Heart left ventricle (tissue), 16 donors: ENCODE measurements around the gene MED27. TPM values are rescaled to one million over a fixed set of nuclear protein-coding genes. Genes with fewer than 3 reads are reported as not detected.
"Not testable (repeated sequence)": the region's sequence is repeated elsewhere in the genome, so short reads cannot be mapped to it uniquely, and the experiment has no call there.

ENCODE experiments used
- ATAC-seq, 4 donors: fragments of 200-7000 bp; cut with Tn5 transposase; one replicate each; pipeline ENCODE4 v1.9.1; 2020 to 2022; ENCODE audit warnings: moderate library complexity in 4 of 4, mild to moderate bottlenecking in 3 of 4, moderate number of reproducible peaks in 1 of 4
- DNase-seq, 5 donors: peaks; one replicate each; pipeline ENCODE4 v3.0.0-alpha.2; 2020
- H3K27ac ChIP-seq, 12 donors: fragments of 200-600 bp; sonication (generic) in 4 of 12; one replicate each; pipeline versions ENCODE4 v1.5.0 to v1.8.0; 2016 to 2022; ENCODE audit warnings: mild to moderate bottlenecking in 2 of 12
- H3K27me3 ChIP-seq, 9 donors: fragments of 200-600 bp; sonication (generic) in 2 of 9; one replicate each; pipeline versions ENCODE4 v1.5.1 to v1.8.0; 2016 to 2022; ENCODE audit warnings: mild to moderate bottlenecking in 3 of 9
- H3K36me3 ChIP-seq, 9 donors: fragments of 200-600 bp; sonication (generic) in 2 of 9; one replicate each; pipeline versions ENCODE4 v1.5.0 to v1.8.0; 2018 to 2022; ENCODE audit warnings: mild to moderate bottlenecking in 2 of 9
- H3K4me1 ChIP-seq, 12 donors: fragments of 200-600 bp; sonication (generic) in 4 of 12; one replicate each; pipeline versions ENCODE4 v1.5.0 to v1.8.0; 2016 to 2022; ENCODE audit warnings: mild to moderate bottlenecking in 3 of 12
- H3K4me3 ChIP-seq, 12 donors: fragments of 200-600 bp; sonication (generic) in 4 of 12; one replicate each; pipeline versions ENCODE4 v1.5.0 to v1.8.0; 2017 to 2022; ENCODE audit warnings: mild to moderate bottlenecking in 9 of 12, moderate library complexity in 4 of 12
- H3K9me3 ChIP-seq, 12 donors: fragments of 200-600 bp; sonication (generic) in 4 of 12; one replicate each; pipeline versions ENCODE4 v1.5.0 to v1.8.0; 2016 to 2022; ENCODE audit warnings: mild to moderate bottlenecking in 1 of 12
- POLR2A ChIP-seq, 2 donors: fragments of 450-650 bp; IDR thresholded peaks; one replicate each; pipeline ENCODE4 v1.6.1; 2017; ENCODE audit warnings: antibody characterized with exemption in 2 of 2, mild to moderate bottlenecking in 2 of 2, moderate library complexity in 2 of 2
- WGBS, 4 donors: extraction: QIAGEN DNeasy Blood & Tissue Kit in 2 of 4; methylation state at CpG; one replicate each; pipeline versions ENCODE4 v1.1.5 to v1.1.7; 2013 to 2018; 5-methylcytosine and 5-hydroxymethylcytosine counted together
- intact Hi-C, 10 donors: fragments of 100-400 bp; cut with DNase I; formaldehyde crosslinking; loops; one replicate each; pipeline versions ENCODE4 v1.11.1 to v1.14.2; 2022
- polyA plus RNA-seq, 2 donors: library from polyadenylated mRNA; stranded (reverse); fragments of 200-250 nt; gene quantifications; one replicate each; pipeline ENCODE4 v1.2.3, GENCODE V29; 2013
- total RNA-seq, 9 donors: library from RNA; depleted of rRNA in 2 of 9; stranded (reverse); fragments of >200 nt in 2 of 9; fragmentation: NEBNext Ultra II Directional in 3 of 9; extraction: Animal tissue kit (Norgen Biotek cat#: 25700) in 3 of 9; gene quantifications; one replicate each; pipeline versions ENCODE4 v1.1.0 to v1.2.4, GENCODE V29; 2016 to 2023
- TF ChIP-seq, protein P1 (sequence below), 12 donors: fragments of 200-600 bp; sonication (generic) in 4 of 12; IDR thresholded peaks; one replicate each; pipeline versions ENCODE4 v1.5.0 to v1.8.0; 2018 to 2022; ENCODE audit warnings: antibody characterized with exemption in 12 of 12, mild to moderate bottlenecking in 5 of 12
- donor health status: ischemic (EF 13 %, LVEDD 7.1; RV severe dilation, severe dysfunction).
- donor health status: healthy with polysubstance abuse.
- donor health status: DM: no; HTN: yes; CAD: no.
- donor health status: DM: no; HTN: no; CAD: no.
- donor health status: ischemic (EF 25% LVEDD 6.9; RV normal size, moderate dysfunction).
- donor health status: ischemic (EF 25% LVEDD 5.7; RV mildly dilated, moderate dysfunction).
- donor health status: healthy.
- donor health status: DM: yes; HTN: yes; CAD: no.
- donor health status: ischemic (EF 35%, LVEDD 5.7; RV mildly dilated, moderate dysfunction).
- donor health status: nonischemic (EF 11% LVEDD 7.7; RV severe dilation, severe dysfunction).
- donor health status: DM: yes; HTN: yes; CAD: no.
- donor health status: PGD.
- donor health status: ischemic (EF 29% LVEDD 5.4; RV normal size, mild dysfunction).
- donor health status: nonischemic (EF 23%, LVEDD 6.1; RV moderate dilation, normal function).

Gene MED27
- total and polyA plus RNA-seq, 11 donors = 14.3 to 23.0 (median 15.6) TPM

DNA sequence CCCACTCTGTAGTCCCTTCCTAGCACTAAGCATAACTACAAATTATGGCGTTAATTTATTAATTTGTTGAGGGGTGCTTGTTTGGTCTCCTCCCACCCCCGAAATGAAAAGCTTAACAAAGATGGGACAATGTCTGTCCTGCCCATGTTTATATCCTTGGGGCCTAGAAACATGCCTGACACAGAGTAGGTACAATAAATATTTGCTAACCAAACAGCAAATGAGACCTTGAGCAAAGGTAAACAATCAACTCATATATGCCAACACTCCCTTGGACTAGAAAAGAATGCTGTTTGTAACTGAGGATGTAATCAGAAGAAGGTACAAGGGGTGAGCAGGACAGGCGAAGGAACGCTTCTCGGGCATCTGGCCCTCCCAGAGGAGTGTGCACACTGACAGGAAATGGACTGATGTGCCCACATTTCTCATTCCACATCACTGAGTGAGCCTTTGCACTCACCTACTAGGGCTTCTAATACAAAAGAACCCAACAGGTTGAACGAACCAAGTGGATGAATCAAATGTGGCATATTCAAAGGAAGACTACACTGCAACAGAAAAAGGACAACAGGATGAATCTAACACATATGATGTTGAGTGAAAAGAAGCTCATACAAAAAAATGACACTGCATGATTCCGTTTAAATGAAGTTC lies 66.8 kb downstream of the MED27 start:
- H3K36me3 ChIP-seq = peaks cover 0 to 12% (median 0%) of the 10 kb centered on the region in 9 donors
- H3K9me3 ChIP-seq = no peaks in the 10 kb centered on the region
- ATAC-seq = no peak
- peaks cover 0 to 13% (median 0%) of the 10 kb centered on the region in 12 donors for H3K4me1 ChIP-seq
- 95 to 97% (median 96%) methylated on average over 7 of the region's 7 CpGs for WGBS, 4 donors
- H3K27me3 ChIP-seq = no peaks in the 10 kb centered on the region
- intact Hi-C loops = no loop called here
- no peak for TF ChIP-seq POLR2A (IDR thresholded peaks at IDR 0.05)
- TF ChIP-seq, protein P1, sequence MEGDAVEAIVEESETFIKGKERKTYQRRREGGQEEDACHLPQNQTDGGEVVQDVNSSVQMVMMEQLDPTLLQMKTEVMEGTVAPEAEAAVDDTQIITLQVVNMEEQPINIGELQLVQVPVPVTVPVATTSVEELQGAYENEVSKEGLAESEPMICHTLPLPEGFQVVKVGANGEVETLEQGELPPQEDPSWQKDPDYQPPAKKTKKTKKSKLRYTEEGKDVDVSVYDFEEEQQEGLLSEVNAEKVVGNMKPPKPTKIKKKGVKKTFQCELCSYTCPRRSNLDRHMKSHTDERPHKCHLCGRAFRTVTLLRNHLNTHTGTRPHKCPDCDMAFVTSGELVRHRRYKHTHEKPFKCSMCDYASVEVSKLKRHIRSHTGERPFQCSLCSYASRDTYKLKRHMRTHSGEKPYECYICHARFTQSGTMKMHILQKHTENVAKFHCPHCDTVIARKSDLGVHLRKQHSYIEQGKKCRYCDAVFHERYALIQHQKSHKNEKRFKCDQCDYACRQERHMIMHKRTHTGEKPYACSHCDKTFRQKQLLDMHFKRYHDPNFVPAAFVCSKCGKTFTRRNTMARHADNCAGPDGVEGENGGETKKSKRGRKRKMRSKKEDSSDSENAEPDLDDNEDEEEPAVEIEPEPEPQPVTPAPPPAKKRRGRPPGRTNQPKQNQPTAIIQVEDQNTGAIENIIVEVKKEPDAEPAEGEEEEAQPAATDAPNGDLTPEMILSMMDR (IDR thresholded peaks at IDR 0.05) = no peak
- H3K27ac ChIP-seq = no peak overlapping the region
- no peak for DNase-seq
- H3K4me3 ChIP-seq = no peak overlapping the region

DNA sequence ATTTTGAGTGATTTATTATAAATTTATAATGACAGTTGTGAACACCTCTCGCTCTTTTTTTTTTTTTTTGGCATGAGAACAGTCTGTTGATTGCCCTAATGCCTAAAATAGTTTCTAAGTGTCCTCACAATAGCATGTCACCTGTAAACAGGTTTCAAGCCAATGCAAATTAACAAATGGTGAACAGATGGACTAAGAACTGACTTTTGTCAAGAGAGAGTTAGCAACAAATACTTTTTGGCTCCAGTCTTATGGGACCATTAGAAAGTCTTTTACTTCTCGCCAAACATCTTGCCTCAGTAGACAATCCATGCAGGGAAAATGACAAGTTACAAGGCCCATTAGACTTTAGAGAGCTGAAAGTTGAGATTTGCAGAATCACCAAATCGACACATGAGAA lies 67.8 kb downstream of the MED27 start:
- TF ChIP-seq, protein P1 (IDR thresholded peaks at IDR 0.05) = no peak
- no peak for TF ChIP-seq POLR2A (IDR thresholded peaks at IDR 0.05)
- Histone ChIP-seq H3K9me3 (no peaks in the 10 kb centered on the region), H3K27ac (no peak overlapping the region), H3K36me3 (peaks cover 0 to 12% (median 0%) of the 10 kb centered on the region in 9 donors), H3K27me3 (no peaks in the 10 kb centered on the region), H3K4me3 (no peak overlapping the region), H3K4me1 (peaks cover 0 to 18% (median under 1%) of the 10 kb centered on the region in 12 donors)
- ATAC-seq (no peak), DNase-seq (no peak)
- 73 to 87% (median 81%) methylated on average over 3 of the region's 3 CpGs for WGBS, 4 donors
- intact Hi-C loops = no loop called here

DNA sequence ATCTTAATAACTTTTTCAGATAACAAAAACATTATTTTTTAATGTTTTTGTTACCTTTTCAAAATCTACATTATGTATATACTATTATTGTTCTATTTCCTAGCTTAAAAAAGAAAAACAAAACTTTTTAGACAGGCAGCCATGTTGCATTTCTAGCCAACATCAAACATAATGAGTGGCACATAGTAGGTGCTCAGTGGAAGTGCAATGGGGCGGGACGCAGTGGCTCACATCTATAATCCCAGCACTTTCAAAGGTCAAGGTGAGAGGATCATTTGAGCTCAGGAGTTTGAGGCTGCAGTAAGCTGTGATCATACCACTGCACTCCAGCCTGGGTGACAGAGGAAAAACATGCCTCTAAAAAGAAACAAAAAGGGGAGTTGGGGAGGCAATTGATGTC lies 68.4 kb downstream of the MED27 start:
- DNase-seq (no peak), ATAC-seq (no peak)
- no peaks in the 10 kb centered on the region for H3K9me3 ChIP-seq
- no peak overlapping the region for H3K4me3 ChIP-seq
- TF ChIP-seq, protein P1 (IDR thresholded peaks at IDR 0.05) = no peak
- TF ChIP-seq POLR2A (IDR thresholded peaks at IDR 0.05) = no peak
- peaks cover 0 to 12% (median 0%) of the 10 kb centered on the region in 9 donors for H3K36me3 ChIP-seq
- WGBS, 4 donors = 78 to 95% (median 93%) methylated on average over 2 of the region's 2 CpGs
- H3K27me3 ChIP-seq = no peaks in the 10 kb centered on the region
- H3K4me1 ChIP-seq = peaks cover 0 to 24% (median 6%) of the 10 kb centered on the region in 12 donors
- intact Hi-C loops = no loop called here
- H3K27ac ChIP-seq = no peak overlapping the region

DNA sequence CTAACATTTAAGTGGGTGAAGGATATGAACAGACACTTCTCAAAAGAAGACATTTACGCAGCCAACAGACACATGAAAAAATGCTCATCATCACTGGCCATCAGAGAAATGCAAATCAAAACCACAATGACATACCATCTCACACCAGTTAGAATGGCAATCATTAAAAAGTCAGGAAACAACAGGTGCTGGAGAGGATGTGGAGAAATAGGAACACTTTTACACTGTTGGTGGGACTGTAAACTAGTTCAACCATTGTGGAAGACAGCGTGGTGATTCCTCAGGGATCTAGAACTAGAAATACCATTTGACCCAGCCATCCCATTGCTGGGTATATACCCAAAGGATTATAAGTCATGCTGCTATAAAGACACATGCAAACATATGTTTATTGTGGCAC lies 69.5 kb downstream of the MED27 start:
- H3K36me3 ChIP-seq = peaks cover 0 to 12% (median 0%) of the 10 kb centered on the region in 9 donors
- ATAC-seq, H3K9me3 ChIP-seq, DNase-seq, H3K4me3 ChIP-seq, intact Hi-C loops, H3K27me3 ChIP-seq, H3K27ac ChIP-seq: not testable (repeated sequence)
- 79 to 100% (median 87%) methylated on average over 2 of the region's 2 CpGs for WGBS, 4 donors
- H3K4me1 ChIP-seq = peaks cover 0 to 32% (median 12%) of the 10 kb centered on the region in 12 donors
